GM18520 (cell line): Measurements from ENCODE around the gene JAM2.
"Not testable (repeated sequence)": the region's sequence is repeated elsewhere in the genome, so short reads cannot be mapped to it uniquely, and the experiment has no call there.

Source experiments
- ATAC-seq: cut with Tn5 transposase; IDR thresholded peaks from one replicate; pipeline ENCODE4 v1.9.1; 2021; ENCODE audit not compliant: unreplicated experiment

The JAM2 gene

DNA sequence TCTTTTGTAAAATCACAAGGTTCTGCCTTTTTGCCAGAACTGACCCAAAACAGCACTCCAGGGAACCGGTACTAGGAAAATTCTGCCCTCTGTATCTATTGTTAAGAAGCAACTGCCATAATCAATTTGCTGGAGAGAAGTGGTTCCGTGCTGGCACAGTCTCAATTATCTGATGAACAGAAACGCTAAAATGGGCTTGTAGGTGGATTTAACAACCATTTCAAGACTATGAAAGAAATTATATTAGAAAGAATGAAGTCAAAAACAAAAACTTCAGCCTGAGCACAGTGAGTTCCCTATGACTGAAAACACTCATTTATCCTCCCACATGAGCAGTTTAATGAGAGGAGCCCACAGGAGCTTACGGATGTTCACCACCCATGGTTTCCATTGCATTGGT, 4.4 kb downstream of the JAM2 start:
- ATAC-seq = no peak

GRCh38 chr21:25646474-25646873, 7.4 kb downstream of the JAM2 start:
- no peak for ATAC-seq

DNA sequence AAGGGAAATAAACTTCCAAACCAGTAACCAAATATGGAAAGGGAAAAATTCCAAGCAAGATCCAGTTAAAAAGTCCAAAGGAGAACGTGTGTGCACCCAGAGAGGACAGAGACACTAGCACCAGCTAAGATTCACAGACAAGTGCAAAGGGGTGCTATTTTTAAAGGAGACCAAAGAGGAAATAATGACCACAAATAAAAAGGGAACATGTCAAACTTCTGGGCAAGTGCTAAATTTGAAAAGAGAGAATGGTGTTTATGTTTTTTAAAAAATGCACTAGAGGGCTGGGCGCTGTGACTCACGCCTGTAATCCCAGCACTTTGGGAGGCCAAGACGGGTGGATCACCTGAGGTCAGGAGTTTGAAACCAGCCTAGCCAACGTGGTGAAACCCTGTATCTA, 8.6 kb downstream of the JAM2 start:
- no peak for ATAC-seq

DNA sequence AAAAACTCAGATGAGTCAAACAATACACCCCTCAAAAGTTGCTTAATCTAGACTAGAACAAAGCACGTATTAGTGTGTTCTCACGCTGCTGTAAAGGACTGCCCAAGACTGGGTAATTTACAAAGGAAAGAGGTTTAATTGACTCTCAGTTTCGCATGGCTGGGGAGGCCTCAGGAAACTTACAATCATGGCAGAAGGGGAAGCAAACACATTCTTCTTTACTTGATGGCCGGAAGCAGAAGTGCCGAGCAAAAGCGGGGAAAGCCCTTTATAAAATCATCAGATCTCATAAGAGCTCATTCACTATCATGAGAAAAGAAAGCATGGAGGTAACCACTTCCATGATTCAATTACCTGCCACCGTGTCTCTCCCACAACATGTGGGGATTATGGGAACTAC, 10.1 kb downstream of the JAM2 start:
- no peak for ATAC-seq

GRCh38 chr21:25656412-25656811, 17.4 kb downstream of the JAM2 start:
- ATAC-seq = no peak

- no peak for ATAC-seq
These were observed 18.1 kb downstream of the JAM2 start for GRCh38 chr21:25657140-25657539.

- ATAC-seq = no peak
These were observed 19.5 kb downstream of the JAM2 start for GRCh38 chr21:25658427-25659035.

DNA sequence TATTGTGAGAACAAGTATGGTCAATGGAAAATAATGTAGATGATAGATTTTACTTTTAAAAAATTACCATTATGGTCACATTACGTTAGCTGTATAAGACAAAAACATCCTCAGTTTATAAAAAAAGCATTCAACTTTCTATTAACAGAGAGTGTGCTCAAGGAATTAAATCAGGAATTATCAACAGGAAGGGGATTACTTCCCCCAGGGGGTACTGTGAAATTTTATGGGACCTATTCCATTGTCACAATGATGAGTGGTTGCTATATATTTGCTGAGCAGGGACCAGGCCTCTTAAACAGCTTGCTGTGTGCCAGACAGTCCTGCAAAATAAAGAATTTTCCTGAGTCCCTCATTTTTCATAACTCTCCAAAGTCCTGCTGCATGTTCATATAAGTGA, 21.2 kb downstream of the JAM2 start:
- ATAC-seq = no peak

- ATAC-seq = no peak
These were observed 25.5 kb downstream of the JAM2 start for GRCh38 chr21:25664491-25664931.

- no peak for ATAC-seq
These were observed 31.7 kb downstream of the JAM2 start for GRCh38 chr21:25670726-25671125.

GRCh38 chr21:25676451-25676850, 37.4 kb downstream of the JAM2 start:
- no peak for ATAC-seq

DNA sequence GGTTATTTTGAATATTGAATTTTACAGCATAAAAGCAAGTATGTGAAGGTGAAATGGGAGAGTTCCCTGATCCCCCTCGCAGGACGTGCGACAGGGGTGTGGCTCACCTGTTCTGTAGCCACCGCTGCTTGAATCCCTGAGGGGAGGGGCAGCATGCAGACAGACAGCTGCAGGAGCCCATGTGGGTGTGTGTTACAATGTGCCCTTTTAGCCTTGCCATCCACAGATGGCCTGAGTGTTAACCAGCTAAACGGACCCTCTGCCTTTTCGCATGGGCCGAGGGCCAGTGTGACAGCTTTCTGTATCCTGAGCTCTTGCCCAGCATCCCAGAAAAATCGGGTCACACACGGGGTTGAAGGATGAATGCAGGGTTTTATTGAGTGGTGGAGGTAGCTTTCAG, 43.3 kb downstream of the JAM2 start:
- ATAC-seq = no peak

GRCh38 chr21:25687787-25688186, 48.7 kb downstream of the JAM2 start:
- no peak for ATAC-seq

- no peak for ATAC-seq
These were observed 49.5 kb downstream of the JAM2 start for GRCh38 chr21:25688275-25689155.

GRCh38 chr21:25689226-25689625, 50.2 kb downstream of the JAM2 start:
- no peak for ATAC-seq

DNA sequence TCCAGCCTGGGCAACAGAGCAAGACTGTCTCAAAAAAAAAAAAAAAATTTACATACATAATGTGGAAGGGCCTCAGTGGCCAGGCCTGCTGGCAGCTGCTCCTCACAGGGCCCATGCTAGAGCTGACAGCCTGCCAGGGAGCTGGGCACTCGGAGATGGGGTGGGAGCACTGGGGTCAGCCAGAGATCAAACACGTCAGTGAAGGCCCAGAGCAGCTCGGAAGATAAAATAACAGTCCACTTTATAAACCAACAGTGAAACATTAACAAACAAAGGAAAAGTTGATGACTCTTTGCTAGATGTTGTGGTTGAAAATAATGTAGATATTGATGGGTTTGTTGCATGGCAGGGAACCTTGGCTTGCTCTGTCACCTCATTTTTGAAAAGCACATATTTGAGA, 52.9 kb downstream of the JAM2 start:
- ATAC-seq = no peak

DNA sequence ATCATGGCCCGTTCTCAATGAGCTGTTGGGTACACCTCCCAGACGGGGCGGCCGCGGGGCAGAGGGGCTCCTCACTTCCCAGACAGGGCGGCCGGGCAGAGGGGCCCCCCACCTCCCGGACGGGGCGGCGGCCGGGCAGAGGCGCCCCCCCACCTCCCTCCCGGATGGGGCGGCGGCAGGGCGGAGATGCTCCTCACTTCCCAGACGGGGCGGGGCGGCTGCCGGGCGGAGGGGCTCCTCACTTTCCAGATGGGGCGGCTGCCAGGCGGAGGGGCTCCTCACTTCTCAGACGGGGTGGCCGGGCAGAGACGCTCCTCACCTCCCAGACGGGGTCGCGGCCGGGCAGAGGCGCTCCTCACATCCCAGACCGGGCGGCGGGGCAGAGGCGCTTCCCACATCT, 56.4 kb downstream of the JAM2 start:
- ATAC-seq = not testable (repeated sequence)

DNA sequence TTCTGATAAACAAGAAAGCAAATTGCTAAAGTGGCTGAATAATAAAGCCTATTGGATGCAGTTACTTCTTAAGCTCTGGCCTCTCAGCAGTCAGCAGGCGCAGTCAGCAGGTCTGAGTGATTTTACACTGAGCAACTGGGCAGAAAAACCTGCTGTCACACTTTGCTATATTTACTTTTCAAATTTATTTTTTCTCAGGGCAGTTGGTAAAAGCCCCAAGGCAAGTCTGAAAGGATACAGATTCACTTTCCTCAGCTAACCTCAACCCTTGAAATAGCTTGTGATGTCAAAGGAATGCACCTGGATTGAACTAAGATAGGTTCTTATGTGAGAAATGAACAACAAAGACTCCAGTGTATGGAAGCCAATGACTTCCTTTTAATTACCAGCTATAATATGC, 61.7 kb downstream of the JAM2 start:
- ATAC-seq = no peak

DNA sequence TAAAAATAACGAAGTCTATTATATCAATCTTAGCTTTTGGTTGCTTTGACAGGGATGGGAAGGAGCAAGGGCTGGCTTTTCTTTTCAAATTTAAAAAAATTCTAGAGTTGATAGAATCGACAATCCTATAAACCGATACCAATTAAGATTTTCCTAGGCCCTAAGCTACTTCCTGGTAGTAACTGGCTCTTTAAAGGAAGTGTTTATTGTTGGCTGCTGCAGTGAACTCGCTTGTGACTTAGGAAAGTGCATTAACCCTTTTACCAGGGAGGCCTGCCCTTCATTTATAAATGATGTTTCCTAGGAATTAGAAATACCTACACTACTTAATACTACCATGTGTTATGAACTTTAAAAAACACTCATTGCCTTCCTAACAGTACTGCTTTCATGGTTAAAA, 62.5 kb downstream of the JAM2 start:
- no peak for ATAC-seq

DNA sequence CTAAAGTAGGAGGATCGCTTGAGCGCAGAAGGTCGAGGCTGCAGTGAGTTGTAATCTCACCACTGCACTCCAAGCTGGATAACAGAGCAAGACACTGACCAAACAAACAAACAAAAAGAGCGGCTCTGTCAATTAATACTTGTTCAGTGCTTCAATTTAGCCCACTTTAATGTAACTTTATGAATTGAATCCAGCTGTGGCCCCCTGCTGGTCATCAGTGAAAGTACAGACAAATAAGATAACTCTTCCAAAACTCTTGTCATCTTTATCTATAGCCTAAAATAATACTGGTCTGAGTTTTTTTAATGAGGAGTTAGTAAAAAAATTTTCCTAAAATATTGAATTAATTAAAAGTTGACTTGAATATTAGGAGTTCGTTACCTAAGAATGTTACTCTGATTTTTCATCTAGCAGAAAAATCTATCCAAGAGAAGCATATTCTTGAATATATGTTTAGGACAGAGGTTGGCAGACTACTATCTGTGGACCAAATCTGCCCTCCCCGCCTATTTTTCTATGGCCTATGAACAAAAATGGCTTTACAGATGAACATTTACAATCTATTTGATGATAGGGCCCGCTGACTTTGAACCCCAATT, 69.5 kb downstream of the JAM2 start:
- no peak for ATAC-seq

DNA sequence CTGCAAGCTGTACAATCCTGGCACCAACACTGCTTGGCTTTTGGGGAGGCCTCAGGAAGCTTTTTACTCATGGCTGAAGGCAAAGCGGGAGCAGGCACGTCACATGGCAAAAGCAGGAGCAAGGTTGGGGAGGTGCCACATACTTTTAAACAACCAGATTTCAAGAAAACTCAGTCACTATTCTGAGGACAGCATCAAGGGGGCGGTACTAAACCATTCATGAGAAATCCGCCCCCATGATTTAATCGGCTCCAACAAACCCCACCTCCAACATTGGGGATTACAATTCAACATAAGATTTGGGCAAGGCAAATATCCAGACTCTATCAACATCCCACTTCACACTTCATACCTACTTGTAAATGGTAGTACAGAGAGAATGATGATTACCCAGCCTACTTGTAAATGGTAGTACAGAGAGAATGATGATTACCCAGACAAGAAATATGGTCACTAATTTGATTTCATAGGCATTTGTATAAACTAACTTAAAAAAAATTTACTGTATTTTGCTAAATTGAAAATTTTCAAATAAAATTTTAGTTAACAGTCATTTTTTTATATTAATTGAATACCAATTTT, 70.7 kb downstream of the JAM2 start:
- ATAC-seq = no peak

- ATAC-seq = no peak
These were observed 71.5 kb downstream of the JAM2 start for GRCh38 chr21:25710550-25710949.
